ENCODE data around the gene SPAG17.
A peak's percentile ranks its signal among the peaks of the same experiment; 100 is the strongest.

- TF ChIP-seq CTCF (IDR thresholded peaks at IDR 0.05; ENCODE audit: poor library complexity) = peak; percentile 48
- TF ChIP-seq EZH2phosphoT487 (IDR thresholded peaks at IDR 0.05; ENCODE audit: low read depth, severe bottlenecking, unreplicated experiment) = no peak
- no peak for TF ChIP-seq EZH2 (IDR thresholded peaks at IDR 0.05; ENCODE audit: borderline replicate concordance)
These were observed 38.4 kb upstream of the SPAG17 start for GRCh38 chr1:118223426-118223825.

Data from hepatocyte (in vitro differentiated cells).